Fibroblast of villous mesenchyme (primary cell): ENCODE data around the gene MRPS23. TPM values are rescaled to one million over a fixed set of nuclear protein-coding genes. Genes with fewer than 3 reads are reported as not detected.

ENCODE experiments used
- DNase-seq: peaks from one replicate; pipeline ENCODE4 v3.0.0-alpha.2; 2010; ENCODE audit warnings: low read depth
- H3K4me3 ChIP-seq: 2 replicates; pipeline ENCODE4 v1.5.1; 2011; ENCODE audit warnings: low read depth, mild to moderate bottlenecking, low read length
- CTCF ChIP-seq: IDR thresholded peaks from 2 replicates; pipeline ENCODE4 v1.5.1; 2012; ENCODE audit warnings: low read depth, mild to moderate bottlenecking, low read length; ENCODE audit not compliant: insufficient read depth
- small RNA-seq: library from RNA; depleted of rRNA; stranded (forward); fragments of <200 nt; gene quantifications from one replicate; pipeline ENCODE3, GENCODE V24; 2012
- total RNA-seq: library from RNA; depleted of rRNA; stranded (reverse); fragments of >200 nt; gene quantifications from 2 replicates; pipeline ENCODE4 v1.2.3, GENCODE V29; 2012

The MRPS23 gene
- total RNA-seq, 1 donor: 22.0 TPM

- DNase-seq: no peak
- TF ChIP-seq CTCF: no peak
- no peak overlapping the region for H3K4me3 ChIP-seq
Observed at GRCh38 chr17:57788725-57789124, 61.1 kb downstream of the MRPS23 start.

GRCh38 chr17:57785022-57785421 is 64.8 kb downstream of the MRPS23 start:
- DNase-seq: peak; percentile 62
- no peak for TF ChIP-seq CTCF
- H3K4me3 ChIP-seq: no peak overlapping the region

Small RNA genes lying within 50 kb of the gene (small RNA-seq; reads per million reads assigned to genes)
- not detected for gene RN7SKP94

Other genes with a start within 250 kb of the MRPS23 start
- under 0.01 TPM in 1 of 2 replicates, not detected in the other for gene CCDC182, start 104.7 kb downstream of the MRPS23 start, total RNA-seq
- 21.6 and 22.9 TPM in 2 replicates for gene CUEDC1, start 105.4 kb upstream of the MRPS23 start, total RNA-seq
- gene VEZF1, start 138.2 kb upstream of the MRPS23 start, total RNA-seq: 40.3 and 51.8 TPM in 2 replicates
- 330 and 434 TPM in 2 replicates for gene SRSF1, start 157.2 kb upstream of the MRPS23 start, total RNA-seq
- gene DYNLL2, start 233.4 kb upstream of the MRPS23 start, total RNA-seq: 11.6 and 12.5 TPM in 2 replicates